Camera-type eye (tissue), 1 donor: ENCODE measurements around the gene THAP9. TPM values are rescaled to one million over a fixed set of nuclear protein-coding genes. Genes with fewer than 3 reads are reported as not detected.

Experiments
- total RNA-seq: library from RNA; depleted of rRNA; stranded (reverse); fragments of >200 nt; gene quantifications from one replicate; pipeline ENCODE4 v1.2.3, GENCODE V29; 2014

THAP9 gene, protein sequence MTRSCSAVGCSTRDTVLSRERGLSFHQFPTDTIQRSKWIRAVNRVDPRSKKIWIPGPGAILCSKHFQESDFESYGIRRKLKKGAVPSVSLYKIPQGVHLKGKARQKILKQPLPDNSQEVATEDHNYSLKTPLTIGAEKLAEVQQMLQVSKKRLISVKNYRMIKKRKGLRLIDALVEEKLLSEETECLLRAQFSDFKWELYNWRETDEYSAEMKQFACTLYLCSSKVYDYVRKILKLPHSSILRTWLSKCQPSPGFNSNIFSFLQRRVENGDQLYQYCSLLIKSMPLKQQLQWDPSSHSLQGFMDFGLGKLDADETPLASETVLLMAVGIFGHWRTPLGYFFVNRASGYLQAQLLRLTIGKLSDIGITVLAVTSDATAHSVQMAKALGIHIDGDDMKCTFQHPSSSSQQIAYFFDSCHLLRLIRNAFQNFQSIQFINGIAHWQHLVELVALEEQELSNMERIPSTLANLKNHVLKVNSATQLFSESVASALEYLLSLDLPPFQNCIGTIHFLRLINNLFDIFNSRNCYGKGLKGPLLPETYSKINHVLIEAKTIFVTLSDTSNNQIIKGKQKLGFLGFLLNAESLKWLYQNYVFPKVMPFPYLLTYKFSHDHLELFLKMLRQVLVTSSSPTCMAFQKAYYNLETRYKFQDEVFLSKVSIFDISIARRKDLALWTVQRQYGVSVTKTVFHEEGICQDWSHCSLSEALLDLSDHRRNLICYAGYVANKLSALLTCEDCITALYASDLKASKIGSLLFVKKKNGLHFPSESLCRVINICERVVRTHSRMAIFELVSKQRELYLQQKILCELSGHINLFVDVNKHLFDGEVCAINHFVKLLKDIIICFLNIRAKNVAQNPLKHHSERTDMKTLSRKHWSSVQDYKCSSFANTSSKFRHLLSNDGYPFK
- total RNA-seq: 31.2 TPM

DNA sequence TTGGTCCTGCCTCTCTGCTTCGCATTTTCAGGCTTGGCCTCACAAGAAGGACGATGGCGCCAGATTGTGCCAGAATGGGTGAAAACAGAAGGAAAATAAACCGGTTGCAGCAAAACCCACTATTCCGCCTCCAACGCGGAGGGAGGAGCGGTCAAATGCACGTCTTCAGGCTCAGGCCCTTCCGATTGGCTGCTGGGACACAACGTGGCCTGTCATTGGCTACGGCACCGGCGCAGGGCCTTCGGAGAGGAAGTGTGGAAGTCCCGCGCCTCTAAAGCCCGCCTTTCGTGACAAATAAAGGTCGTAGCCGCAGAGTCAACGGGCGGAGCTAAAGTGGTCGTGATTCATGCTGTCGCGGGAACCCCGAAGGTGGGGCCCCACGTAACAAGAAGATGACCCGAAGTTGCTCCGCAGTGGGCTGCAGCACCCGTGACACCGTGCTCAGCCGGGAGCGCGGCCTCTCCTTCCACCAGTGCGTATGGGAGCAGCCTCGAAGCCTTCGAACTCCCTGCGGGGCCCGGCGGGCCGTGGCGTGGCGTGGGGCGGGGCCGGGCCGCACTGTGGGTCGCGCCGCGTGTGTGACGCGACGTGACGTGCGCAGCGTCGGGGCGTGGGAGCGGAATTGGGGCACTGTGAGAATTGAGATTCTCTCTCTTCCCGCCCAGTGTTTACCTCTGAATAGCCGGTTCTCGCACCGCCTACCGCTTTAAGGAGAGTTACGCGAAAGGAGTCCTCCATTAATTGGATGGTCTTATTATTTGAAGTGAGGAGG is at the start of gene THAP9:
TSS of gene THAP9 (plus strand) at position 325 of the 772 bp plus-strand sequence. CDS start at position 393, 68 bp downstream.

DNA sequence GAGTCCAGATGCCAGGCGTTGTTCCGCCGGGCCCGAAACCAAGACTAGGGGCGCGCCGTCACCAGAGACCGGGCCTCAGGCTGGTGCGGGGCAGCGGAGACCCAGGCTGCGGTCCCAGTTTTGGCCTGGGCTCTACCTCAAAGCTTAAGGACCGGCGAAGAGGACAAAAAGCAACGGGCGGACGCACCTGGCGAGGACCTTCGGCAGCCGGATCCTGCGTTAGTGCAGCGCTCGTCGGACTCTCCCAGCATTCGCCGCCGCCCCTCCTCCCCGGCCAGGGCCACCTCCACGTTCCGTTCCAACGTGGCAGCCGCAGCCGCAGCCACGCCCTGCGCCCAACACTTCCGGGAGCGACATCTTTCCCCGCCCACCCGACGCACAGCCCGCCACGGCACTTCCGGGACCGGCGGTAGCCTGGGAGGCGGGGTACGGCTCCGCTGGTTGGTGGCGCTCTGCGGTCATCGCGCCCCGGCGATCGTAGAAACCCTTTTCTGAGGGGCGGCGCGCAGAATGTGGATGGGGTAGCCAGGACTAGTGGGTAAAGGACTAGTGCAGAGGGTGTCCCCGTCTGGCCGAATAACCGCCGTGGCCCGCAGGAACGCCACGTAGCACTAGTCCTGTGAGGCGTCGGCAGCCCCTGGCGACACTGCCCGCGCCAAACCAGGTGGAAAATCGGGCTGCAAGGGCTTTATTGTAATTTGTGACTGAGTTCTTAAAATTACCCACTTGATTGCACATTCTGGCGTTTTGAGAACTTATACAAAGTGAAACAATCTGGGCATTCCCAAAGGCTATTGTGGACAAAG is 9.4 kb upstream of the THAP9 start, which contains the start of gene SEC31A:
TSS of gene SEC31A (minus strand) at position 253 of the 806 bp plus-strand sequence. CDS start 9,217 bp downstream, outside the sequence.

Other genes starting within 250 kb of the THAP9 start
- gene SCD5, start 101.9 kb upstream of the THAP9 start, total RNA-seq: 124 TPM
- 268 TPM for gene SEC31A, start 9.6 kb upstream of the THAP9 start, total RNA-seq
- gene LIN54, start 110.1 kb downstream of the THAP9 start, total RNA-seq: 30.0 TPM
- 88.5 TPM for gene COPS4, start 134.4 kb downstream of the THAP9 start, total RNA-seq
- 3.0 TPM for gene PLAC8, start 214.0 kb downstream of the THAP9 start, total RNA-seq